HG03442 (cell line): ENCODE data around the gene RINT1.
"Not testable (repeated sequence)": the region's sequence is repeated elsewhere in the genome, so short reads cannot be mapped to it uniquely, and the experiment has no call there.

Experiments
- ATAC-seq: cut with Tn5 transposase; IDR thresholded peaks from one replicate; pipeline ENCODE4 v1.9.1; 2021; ENCODE audit warnings: mild to moderate bottlenecking, moderate library complexity; ENCODE audit not compliant: unreplicated experiment

Gene RINT1

DNA sequence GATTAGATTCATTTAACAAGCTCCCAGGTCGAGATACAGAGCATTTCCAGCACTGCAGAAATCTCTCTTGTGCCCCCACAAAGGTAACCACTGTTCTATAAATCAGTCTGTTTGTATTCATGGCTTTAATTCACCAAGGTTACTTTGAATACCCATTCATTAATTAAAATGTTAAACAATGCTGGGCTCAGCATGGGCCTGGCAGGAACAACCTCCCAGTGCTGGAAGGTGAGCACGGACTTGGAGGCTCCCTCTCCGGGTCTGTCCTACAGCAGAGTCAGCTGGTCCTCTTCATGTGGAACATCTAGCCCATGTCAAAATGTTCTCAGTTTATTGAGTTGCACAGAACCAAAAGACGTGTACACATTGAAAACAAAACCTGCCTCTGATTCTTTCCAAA, 64.9 kb downstream of the RINT1 start:
- ATAC-seq = no peak

DNA sequence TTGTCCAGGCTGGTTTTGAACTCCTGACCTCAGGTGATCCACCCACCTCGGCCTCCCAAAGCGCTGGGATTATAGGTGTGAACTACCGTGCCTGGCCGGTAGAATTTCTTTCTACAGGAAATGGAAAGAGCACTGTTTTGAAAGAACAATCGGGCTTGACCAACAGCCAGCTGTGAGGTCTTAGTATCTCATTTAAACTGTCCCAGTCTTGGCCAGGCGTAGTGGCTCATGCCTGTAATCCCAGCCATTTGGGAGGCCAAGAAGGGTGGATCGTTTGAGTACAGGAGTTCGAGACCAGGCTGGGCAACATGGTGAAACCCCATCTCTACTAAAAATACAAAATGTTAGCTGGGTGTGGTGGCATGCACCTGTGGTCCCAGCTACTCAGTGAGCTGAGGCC, 67.1 kb downstream of the RINT1 start:
- ATAC-seq = not testable (repeated sequence)

GRCh38 chr7:105599551-105599950, 67.5 kb downstream of the RINT1 start:
- no peak for ATAC-seq

- no peak for ATAC-seq
Observed at GRCh38 chr7:105600720-105601550, 68.9 kb downstream of the RINT1 start.

GRCh38 chr7:105602325-105603305, 70.6 kb downstream of the RINT1 start:
- no peak for ATAC-seq

DNA sequence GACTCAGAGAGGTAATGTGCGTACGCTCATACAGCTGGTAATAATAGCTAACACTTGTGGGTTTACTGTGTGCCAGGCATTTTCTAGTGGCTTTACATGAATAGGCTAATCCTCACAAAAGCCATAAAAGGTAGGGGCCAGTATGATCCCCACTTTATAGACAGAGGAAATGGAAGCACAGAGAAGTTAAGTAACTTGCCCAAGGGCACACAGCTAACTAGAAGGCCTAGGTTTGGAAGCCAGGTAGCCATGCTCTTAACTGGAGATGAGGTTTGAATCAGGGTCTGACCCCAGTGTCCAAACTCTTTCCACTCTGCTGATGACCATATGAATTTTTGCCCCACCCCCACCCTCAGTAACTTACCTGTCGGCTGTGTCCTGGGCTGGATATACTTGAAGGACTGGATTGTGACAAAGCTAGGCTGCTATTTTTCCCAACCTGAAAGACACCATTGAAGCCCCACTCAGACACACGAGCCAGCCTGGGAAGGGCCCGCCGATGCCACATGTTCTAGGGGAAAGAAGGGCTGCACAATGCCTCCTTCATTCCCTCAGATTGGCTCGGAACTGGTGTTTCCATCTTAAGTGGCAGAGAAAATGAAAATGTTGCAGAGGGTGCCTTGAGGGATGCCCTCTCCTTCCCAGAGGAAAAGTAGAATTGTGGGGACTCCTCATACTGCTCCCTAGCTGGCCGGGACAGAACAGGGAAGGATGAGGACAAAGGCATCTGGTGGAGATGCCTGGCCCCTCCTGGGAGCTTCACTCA, 78.3 kb downstream of the RINT1 start:
- ATAC-seq = no peak

- no peak for ATAC-seq
Observed at GRCh38 chr7:105611856-105612775, 80.1 kb downstream of the RINT1 start.

DNA sequence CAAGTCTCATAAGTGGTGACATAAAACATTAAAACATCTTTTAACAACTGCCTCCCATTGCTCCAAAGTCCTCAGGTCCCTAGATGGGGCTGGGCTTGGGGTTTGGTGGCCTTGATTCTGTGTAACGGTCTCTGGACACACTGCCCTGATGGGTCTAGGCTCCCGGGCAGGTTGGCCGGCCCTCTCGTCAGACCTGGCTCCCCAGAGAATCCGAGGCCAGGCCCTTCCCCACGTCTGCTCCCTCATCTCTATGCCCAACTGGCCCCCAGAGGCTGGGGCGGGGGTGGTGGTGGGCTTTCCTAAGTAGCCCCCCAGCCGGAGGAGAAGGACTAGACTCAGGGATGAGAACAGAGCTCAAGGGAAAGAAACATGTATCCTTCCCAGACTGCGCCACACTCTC, 80.8 kb downstream of the RINT1 start:
- ATAC-seq = no peak

GRCh38 chr7:105613611-105614330, 81.8 kb downstream of the RINT1 start:
- no peak for ATAC-seq

- ATAC-seq = no peak
Observed at GRCh38 chr7:105614341-105614840, 82.4 kb downstream of the RINT1 start.
